HFFc6 (cell line): Measurements from ENCODE around the gene CLIP4. TPM values are rescaled to one million over a fixed set of nuclear protein-coding genes. Genes with fewer than 3 reads are reported as not detected.

Experiments
- DNase-seq: peaks from one replicate; pipeline ENCODE4 v3.0.0-alpha.2; 2018
- H3K27ac Mint-ChIP-seq: 2 replicates; pipeline ENCODE4 v1.8.0; 2020; ENCODE audit warnings: mild to moderate bottlenecking, mixed read lengths
- H3K27me3 Mint-ChIP-seq: 2 replicates; pipeline ENCODE4 v1.8.0; 2021; ENCODE audit warnings: mild to moderate bottlenecking, moderate library complexity, mixed read lengths; ENCODE audit not compliant: insufficient read depth
- H3K36me3 Mint-ChIP-seq: 2 replicates; pipeline ENCODE4 v1.8.0; 2021; ENCODE audit warnings: low read depth, mixed read lengths
- H3K4me1 Mint-ChIP-seq: 2 replicates; pipeline ENCODE4 v1.8.0; 2020; ENCODE audit warnings: low read depth, mixed read lengths
- H3K4me3 Mint-ChIP-seq: 2 replicates; pipeline ENCODE4 v1.8.0; 2020; ENCODE audit warnings: mild to moderate bottlenecking, moderate library complexity, mixed read lengths
- H3K9me3 Mint-ChIP-seq: 2 replicates; pipeline ENCODE4 v1.8.0; 2020; ENCODE audit warnings: mild to moderate bottlenecking, mixed read lengths
- long read RNA-seq: library from polyadenylated mRNA; unstranded; transcript quantifications from one replicate; pipeline ENCODE4 v2.0.0, GENCODE V29; 2019
- total RNA-seq, 6 experiments: library from RNA; stranded (reverse); fragmentation: NEBNext Ultra II Directional; extraction: Animal tissue kit (Norgen Biotek cat#: 25700); gene quantifications; 2 replicates in 1 of 6; 3 replicates in 5 of 6; pipeline ENCODE4 v1.2.3, GENCODE V29; 2021
- TF ChIP-seq, protein P1 (sequence below): fragments of 200-600 bp; sonication (generic); IDR thresholded peaks from 2 replicates; pipeline ENCODE4 v1.5.0; 2021; ENCODE audit warnings: antibody characterized with exemption, mild to moderate bottlenecking

CLIP4 gene, protein sequence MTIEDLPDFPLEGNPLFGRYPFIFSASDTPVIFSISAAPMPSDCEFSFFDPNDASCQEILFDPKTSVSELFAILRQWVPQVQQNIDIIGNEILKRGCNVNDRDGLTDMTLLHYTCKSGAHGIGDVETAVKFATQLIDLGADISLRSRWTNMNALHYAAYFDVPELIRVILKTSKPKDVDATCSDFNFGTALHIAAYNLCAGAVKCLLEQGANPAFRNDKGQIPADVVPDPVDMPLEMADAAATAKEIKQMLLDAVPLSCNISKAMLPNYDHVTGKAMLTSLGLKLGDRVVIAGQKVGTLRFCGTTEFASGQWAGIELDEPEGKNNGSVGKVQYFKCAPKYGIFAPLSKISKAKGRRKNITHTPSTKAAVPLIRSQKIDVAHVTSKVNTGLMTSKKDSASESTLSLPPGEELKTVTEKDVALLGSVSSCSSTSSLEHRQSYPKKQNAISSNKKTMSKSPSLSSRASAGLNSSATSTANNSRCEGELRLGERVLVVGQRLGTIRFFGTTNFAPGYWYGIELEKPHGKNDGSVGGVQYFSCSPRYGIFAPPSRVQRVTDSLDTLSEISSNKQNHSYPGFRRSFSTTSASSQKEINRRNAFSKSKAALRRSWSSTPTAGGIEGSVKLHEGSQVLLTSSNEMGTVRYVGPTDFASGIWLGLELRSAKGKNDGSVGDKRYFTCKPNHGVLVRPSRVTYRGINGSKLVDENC
- total RNA-seq: 10 to 100 TPM; 33.7 to 40.9 (median 36.6) TPM
- long read RNA-seq, full-length matches to known transcripts: 9 of 33 reads
- long read RNA-seq, partial matches to known transcripts: 12 of 33 reads
- long read RNA-seq, other reads (novel, unspliced or antisense): 12 of 33 reads

- no peaks in the 10 kb centered on the region for H3K9me3 Mint-ChIP-seq
- peaks cover 2% of the 10 kb centered on the region for H3K36me3 Mint-ChIP-seq
- peak within 1 kb of the TSS; percentile 98 for H3K27ac Mint-ChIP-seq
- H3K4me3 Mint-ChIP-seq: peak within 1 kb of the TSS; percentile 94
- no peaks in the 10 kb centered on the region; the same call in 1 of the 2 replicates for H3K27me3 Mint-ChIP-seq
- peak; percentile 36 for DNase-seq
- H3K4me1 Mint-ChIP-seq: peaks cover 86% of the 10 kb centered on the region
- TF ChIP-seq, protein P1, sequence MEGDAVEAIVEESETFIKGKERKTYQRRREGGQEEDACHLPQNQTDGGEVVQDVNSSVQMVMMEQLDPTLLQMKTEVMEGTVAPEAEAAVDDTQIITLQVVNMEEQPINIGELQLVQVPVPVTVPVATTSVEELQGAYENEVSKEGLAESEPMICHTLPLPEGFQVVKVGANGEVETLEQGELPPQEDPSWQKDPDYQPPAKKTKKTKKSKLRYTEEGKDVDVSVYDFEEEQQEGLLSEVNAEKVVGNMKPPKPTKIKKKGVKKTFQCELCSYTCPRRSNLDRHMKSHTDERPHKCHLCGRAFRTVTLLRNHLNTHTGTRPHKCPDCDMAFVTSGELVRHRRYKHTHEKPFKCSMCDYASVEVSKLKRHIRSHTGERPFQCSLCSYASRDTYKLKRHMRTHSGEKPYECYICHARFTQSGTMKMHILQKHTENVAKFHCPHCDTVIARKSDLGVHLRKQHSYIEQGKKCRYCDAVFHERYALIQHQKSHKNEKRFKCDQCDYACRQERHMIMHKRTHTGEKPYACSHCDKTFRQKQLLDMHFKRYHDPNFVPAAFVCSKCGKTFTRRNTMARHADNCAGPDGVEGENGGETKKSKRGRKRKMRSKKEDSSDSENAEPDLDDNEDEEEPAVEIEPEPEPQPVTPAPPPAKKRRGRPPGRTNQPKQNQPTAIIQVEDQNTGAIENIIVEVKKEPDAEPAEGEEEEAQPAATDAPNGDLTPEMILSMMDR: no peak
These were observed at the start of gene CLIP4 for GRCh38 chr2:29114946-29115609. Gene CLIP4, plus strand, starts transcription at chr2:29115415. Its CDS starts 5,974 bp downstream, at chr2:29121389.

DNA sequence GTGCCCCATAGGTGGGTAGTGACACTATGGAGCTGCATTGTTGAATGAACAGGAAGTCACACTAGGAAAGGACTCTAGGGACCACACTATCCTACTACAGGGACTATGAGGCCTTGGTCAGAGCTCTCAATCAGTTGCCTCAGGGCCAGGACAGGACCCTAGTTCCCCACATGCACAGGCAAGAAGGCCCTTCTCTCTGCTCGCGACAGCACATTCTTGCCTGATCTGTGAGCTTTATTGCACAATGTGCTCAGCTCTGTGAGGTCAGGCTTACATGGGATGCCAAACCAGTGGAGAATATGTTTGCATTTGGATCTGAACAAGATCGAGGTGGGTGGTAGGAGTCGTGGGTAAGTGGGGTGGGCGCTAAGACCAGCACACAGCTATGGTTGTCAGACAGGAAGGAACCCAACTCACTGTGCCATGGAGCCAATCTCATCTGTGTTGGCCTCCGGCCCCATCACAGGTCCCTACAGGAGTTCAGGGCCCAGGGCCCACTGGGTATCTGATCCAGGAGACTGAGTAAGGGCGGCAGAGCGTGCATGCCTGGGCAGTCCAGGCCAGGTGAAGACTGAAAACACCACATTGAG is 48.8 kb upstream of the CLIP4 start:
- TF ChIP-seq, protein P1: no peak
- peaks cover 17% of the 10 kb centered on the region for H3K4me1 Mint-ChIP-seq
- DNase-seq: no peak
- H3K27me3 Mint-ChIP-seq: peaks cover 8% of the 10 kb centered on the region; the same call in 1 of the 2 replicates
- H3K9me3 Mint-ChIP-seq: no peaks in the 10 kb centered on the region
- H3K36me3 Mint-ChIP-seq: no peaks in the 10 kb centered on the region
- H3K27ac Mint-ChIP-seq: no peak overlapping the region
- no peak overlapping the region for H3K4me3 Mint-ChIP-seq

DNA sequence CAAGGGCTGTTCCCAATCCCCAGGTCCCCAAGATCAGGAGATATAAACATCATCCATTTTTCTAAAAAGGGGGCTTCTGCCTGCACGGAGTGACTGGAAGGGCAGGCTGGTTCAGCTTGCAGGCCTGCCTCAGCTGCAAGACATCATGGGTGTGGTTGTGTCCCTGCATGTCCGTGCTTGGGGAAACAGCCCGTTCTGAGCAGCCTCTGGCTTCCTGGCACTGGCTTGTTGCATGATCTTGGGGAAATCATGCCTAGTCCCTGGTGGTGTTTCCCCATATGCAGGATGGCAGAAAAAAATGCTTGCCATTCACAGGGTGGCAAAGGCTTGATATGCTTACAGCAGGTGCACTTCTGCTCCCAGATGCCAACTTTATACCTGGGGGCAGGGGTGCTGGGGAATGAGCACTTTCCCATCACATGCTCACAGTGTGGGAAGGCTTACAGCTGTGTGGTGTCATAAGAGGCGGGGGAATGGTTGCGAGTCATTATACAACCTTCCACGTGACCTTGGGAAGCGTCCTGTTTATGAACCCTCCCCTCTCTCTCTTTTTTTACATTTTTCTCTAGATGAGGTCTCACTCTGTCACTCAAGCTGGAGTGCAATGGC is 48.1 kb upstream of the CLIP4 start:
- TF ChIP-seq, protein P1: no peak
- peaks cover 4% of the 10 kb centered on the region; the same call in 1 of the 2 replicates for H3K27me3 Mint-ChIP-seq
- H3K36me3 Mint-ChIP-seq: no peaks in the 10 kb centered on the region
- peaks cover 17% of the 10 kb centered on the region for H3K4me1 Mint-ChIP-seq
- H3K9me3 Mint-ChIP-seq: no peaks in the 10 kb centered on the region
- DNase-seq: no peak
- H3K27ac Mint-ChIP-seq: no peak overlapping the region
- no peak overlapping the region for H3K4me3 Mint-ChIP-seq

GRCh38 chr2:29068513-29068912 is 46.7 kb upstream of the CLIP4 start:
- no peak for DNase-seq
- no peak overlapping the region for H3K27ac Mint-ChIP-seq
- no peaks in the 10 kb centered on the region for H3K36me3 Mint-ChIP-seq
- no peaks in the 10 kb centered on the region for H3K9me3 Mint-ChIP-seq
- no peak overlapping the region for H3K4me3 Mint-ChIP-seq
- H3K27me3 Mint-ChIP-seq: peaks cover 8% of the 10 kb centered on the region
- TF ChIP-seq, protein P1: no peak
- H3K4me1 Mint-ChIP-seq: peaks cover 12% of the 10 kb centered on the region

DNA sequence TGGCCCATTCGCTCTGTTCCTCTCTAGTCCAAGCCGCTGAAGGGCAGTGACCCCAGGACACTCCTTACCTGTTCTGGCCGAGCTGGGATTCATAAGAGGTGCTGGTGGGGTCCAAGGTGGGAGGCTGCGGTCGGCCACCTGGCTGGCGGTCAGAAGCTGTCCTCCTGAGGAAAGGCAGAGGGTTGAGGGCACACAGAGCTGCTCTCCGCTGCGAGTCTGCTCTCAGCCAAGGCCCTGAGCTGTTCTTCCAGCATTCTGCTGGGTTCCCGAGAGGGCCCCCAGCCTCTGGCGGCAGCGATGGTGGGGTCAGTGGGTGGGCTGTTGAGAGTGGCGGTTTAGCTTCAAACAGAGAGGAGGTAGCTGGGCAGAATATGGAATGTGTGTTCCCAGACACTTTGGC is 44.7 kb upstream of the CLIP4 start:
- Mint-ChIP-seq H3K27me3 (peaks cover 11% of the 10 kb centered on the region), H3K4me1 (no peaks in the 10 kb centered on the region), H3K27ac (no peak overlapping the region), H3K4me3 (no peak overlapping the region), H3K9me3 (no peaks in the 10 kb centered on the region), H3K36me3 (no peaks in the 10 kb centered on the region)
- TF ChIP-seq, protein P1: no peak
- DNase-seq: no peak
